Measurements from ENCODE around the gene LAGE3. TPM values are rescaled to one million over a fixed set of nuclear protein-coding genes. Genes with fewer than 3 reads are reported as not detected.

Gene LAGE3, protein sequence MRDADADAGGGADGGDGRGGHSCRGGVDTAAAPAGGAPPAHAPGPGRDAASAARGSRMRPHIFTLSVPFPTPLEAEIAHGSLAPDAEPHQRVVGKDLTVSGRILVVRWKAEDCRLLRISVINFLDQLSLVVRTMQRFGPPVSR
- polyA plus RNA-seq (ENCODE audit: insufficient read length in 3 of 3) = 10 to 100 TPM in 2 of 3 donors, 1 to 10 TPM in 1; 9.7 to 12.0 (median 10.8) TPM

- peak; percentile 43 to 68 (median 62) for DNase-seq (ENCODE audit: low read depth in 3 of 3, low spot score in 2 of 3)
Observed at GRCh38 chrX:154478728-154479622, at the start of gene LAGE3. TSS of gene LAGE3 (minus strand) at chrX:154479281. CDS start at chrX:154478915, 366 bp downstream.

DNA sequence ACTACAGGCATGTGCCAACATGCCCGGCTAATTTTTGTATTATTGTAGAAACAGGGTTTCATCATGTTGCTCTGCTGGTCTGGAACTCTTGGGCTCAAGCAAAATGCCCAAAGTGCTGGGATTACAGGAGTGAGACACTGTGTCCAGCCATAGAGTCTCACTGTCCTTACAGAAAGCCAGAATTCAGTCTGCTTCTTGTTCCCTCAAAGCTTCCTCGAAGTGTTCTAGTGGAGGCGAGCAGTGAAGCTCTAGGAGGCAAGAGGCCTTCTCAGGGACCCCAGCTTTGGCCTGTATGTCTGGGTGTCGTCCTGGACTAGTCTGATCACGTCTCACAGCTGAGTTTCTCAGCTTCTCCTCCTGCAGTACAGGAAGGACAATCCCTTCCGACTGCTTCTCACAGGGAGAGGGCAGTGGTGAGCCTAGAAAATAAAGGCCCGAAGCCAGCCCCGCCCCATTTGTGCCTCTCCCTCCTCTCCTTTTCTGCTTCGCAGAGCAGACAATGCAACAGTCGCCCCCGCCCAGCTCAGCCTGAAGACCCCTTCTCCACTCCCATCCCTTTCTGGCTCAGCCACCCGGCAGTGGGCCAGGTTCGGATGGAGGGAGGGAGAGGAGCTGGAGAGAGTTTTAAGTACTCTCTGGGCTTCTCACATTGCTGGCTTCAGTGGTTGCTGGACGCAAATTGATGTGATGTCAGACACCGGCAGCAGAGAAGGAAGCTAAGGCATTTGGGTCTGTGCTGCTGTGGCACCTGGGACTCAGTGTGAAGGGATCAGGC lies 48.0 kb upstream of the LAGE3 start:
- peak; percentile 57 to 64 (median 58) for DNase-seq (ENCODE audit: low read depth in 3 of 3, low spot score in 2 of 3)

GRCh38 chrX:154525606-154526490 lies 46.8 kb upstream of the LAGE3 start:
- no peak for DNase-seq (ENCODE audit: low read depth in 3 of 3, low spot score in 2 of 3)

DNA sequence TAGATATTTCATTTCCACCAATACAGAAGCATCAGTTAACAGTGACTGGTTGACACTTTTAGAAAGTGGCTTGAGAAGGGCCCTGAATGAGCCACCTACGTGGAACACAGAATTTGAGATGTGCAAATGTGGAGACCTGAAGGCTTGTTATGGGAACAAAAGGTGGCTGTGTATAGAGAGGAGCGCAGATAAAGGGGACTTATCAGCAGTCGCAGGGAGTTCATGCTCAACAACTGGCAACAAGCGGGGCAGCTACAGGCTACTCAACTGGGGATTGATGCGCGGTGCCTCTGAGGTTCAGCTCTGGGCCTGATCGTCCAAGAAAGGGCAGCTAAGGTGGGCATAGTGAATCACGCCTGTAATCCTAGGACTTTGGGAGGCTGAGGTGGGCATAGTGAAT lies 40.3 kb upstream of the LAGE3 start:
- no peak for DNase-seq (ENCODE audit: low read depth in 3 of 3, low spot score in 2 of 3)

DNA sequence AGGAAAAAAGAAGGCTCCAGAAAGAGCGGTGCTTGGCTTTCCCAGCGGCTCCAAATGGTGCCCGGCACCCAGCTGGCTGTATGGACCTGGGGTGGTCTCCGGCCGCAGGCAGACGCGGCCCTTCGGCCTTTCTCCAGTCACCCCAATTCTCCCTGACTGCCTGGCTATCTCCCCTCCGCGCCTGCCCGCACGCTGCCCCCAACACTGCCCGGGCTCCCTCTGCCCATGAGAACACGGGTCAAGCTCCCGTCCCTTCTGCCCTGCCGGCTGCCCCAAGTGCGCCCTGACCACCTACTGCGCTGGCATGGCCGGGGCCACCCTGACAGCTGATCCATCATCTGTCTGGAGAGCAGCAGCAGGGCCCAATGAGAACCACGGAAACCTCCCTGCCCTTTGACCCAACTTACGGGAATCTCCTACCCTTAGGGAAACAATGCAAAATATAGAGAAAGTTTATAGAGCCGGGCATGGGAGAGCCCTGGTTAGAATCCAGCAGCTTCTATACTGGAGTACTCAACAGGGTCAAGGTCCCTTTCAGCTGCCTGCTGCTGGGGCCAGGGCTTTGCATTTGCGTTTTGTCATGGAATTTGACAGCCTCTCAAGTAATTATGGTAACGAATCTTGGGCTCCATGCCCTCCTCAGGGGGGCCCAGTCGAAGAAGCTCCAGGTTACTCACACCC lies 38.2 kb upstream of the LAGE3 start:
- DNase-seq (ENCODE audit: low read depth in 3 of 3, low spot score in 2 of 3) = no peak

- DNase-seq (ENCODE audit: low read depth in 3 of 3, low spot score in 2 of 3) = peak in 2 of 3 donors; percentile 56 to 62
Observed at GRCh38 chrX:154516656-154517100, 37.6 kb upstream of the LAGE3 start.

DNA sequence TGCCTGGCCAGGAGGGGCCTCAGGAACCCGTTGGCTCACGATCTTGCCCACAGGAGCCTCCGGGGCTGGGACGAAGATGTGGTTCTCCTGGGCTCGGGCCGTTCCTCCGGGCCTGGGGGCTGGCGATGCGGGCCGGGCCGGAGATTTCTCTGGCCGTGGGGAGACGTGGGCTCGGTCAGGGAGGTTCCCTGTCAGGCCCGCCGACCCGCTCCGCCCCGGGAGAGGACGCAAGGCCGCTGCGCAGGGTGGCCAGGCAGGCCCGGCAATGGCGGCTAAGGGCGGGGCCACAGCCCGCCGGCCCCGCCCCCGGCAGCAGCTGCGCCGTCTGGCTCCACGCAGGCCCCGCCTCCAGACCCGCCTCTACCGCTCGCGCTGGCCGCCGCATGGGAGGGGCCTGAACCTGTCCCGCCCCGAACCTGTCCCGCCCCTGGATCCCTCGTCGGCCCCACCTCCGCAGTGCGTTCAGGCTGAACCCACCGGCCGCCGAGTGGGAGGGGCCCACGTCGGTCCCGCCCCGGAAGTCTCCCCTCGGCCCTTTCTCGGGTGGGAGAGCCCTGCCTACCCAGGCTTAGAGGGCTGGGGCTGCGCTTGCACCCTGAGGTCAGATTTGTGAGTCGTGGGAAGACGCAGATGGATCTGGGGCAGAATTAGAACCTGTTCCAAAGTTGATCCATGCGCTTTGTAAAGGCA lies 37.0 kb upstream of the LAGE3 start, which contains the start of gene FAM3A:
TSS of gene FAM3A (minus strand) at position 267 of the 690 bp plus-strand sequence. CDS start 460 bp downstream, outside the sequence.
- DNase-seq (ENCODE audit: low read depth in 3 of 3, low spot score in 2 of 3) = peak; percentile 36 to 73 (median 68)

GRCh38 chrX:154515090-154515965 lies 36.2 kb upstream of the LAGE3 start:
- DNase-seq (ENCODE audit: low read depth in 3 of 3, low spot score in 2 of 3) = no peak

GRCh38 chrX:154513716-154514115 lies 34.6 kb upstream of the LAGE3 start:
- no peak for DNase-seq (ENCODE audit: low read depth in 3 of 3, low spot score in 2 of 3)

DNA sequence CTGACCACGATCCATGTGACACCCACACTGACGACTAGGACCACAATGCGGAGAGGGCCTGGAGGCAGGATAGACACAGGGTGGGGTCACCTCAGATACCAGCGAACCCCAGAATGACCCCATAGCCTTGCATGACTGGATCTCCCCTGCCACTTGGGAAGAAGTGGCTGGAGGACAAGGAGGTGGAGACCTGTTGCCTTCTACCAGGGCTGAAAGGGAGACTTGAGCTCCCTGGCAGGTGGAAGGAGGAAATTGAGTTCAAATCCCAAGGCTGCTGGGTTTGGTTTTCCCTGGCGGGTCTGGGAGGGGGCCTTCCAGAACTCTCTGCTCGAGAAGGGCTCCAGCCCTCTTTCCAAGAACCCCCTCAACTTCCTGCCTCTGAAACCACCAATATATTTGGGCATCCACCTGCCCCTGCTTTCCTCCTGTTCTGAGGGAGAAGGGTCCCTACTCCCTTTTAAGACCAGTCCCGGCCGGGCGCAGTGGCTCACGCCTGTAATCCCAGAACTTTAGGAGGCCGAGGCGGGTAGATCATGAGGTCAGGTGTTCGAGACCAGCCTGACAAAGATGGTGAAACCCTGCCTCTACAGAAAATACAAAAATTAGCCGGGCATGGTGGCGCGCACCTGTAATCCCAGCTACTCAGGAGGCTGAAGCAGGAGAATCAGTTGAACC lies 33.9 kb upstream of the LAGE3 start:
- no peak for DNase-seq (ENCODE audit: low read depth in 3 of 3, low spot score in 2 of 3)

- no peak for DNase-seq (ENCODE audit: low read depth in 3 of 3, low spot score in 2 of 3)
Observed at GRCh38 chrX:154511761-154512160, 32.7 kb upstream of the LAGE3 start.

DNA sequence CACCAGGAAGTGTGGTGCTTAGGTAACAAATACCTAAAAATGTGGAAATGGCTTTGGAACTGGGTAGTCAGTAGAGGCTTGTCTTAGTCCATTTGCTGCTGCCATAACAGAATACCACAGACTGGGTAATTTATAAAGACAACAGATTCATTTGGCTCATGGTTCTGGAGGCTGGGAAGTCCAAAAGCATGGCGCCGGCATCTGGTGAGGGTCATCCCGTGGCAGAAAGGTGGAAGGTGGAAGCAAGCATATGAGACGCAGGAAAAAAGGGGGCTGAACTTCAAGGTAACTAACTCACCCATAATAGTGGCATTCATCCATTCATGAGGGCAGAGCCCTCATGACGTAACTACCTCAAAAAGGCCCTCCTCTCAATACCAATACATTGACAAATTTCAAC lies 30.4 kb upstream of the LAGE3 start:
- DNase-seq (ENCODE audit: low read depth in 3 of 3, low spot score in 2 of 3) = no peak

DNA sequence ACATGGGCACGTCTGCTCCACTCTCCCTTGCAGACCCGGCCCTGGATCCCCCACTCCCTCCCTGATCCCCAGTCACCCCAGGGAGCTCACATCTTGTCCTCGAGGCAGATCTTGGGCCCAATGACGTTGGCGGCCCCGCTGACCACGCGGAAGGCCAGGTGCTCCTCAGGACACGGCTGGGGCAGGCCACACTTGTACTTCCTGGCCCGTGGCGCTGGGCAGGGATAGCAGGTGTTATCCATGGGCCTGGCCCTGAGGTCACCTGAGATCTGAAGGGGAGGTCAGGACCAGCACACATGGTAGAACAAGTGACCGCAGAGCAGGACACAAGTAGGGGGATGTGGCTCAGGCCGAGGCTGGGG lies 29.3 kb upstream of the LAGE3 start:
- no peak for DNase-seq (ENCODE audit: low read depth in 3 of 3, low spot score in 2 of 3)

- DNase-seq (ENCODE audit: low read depth in 3 of 3, low spot score in 2 of 3) = no peak
Observed at GRCh38 chrX:154507673-154508383, 28.7 kb upstream of the LAGE3 start.

DNA sequence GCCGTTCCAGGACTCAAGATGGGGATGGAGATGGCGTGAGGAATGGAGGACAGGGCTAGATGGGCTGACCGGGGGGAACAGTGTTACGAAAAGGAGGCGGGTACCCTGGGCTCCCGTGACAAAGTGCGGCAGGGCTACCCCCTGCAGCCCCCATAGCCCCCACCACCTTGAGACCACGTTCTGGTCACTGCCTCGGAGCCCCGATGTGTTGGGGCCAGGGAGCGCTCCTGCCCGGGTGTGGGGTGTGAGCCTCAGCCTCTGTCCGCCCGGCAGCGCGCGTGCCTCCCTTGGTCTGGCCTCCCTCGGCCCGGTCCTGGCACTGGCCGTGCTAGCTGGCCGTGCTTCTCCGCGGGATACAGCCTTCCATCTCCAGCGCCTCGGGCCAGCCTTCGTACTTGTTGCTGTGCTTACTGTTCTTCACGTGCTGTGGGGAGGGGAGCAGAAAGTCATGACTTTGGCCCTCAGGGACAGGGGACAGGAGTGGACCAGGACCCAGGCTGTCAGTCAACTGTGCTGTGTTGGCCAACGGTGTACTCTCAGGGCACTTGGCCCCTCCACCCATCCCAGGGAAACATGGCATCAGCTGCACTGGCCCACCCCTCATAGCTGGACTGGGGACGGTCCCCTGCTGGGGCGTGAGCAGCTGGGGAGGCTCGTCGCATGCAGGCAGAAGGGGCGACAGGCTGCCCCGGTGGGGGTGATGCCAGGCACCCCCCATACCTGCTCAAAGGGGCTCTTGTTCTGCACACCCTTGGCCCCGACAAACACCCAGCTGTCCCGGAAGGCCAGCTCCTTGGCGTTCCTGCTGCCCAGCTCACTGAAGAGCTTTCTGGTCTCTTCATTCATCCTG lies 27.6 kb upstream of the LAGE3 start:
- DNase-seq (ENCODE audit: low read depth in 3 of 3, low spot score in 2 of 3) = no peak

DNA sequence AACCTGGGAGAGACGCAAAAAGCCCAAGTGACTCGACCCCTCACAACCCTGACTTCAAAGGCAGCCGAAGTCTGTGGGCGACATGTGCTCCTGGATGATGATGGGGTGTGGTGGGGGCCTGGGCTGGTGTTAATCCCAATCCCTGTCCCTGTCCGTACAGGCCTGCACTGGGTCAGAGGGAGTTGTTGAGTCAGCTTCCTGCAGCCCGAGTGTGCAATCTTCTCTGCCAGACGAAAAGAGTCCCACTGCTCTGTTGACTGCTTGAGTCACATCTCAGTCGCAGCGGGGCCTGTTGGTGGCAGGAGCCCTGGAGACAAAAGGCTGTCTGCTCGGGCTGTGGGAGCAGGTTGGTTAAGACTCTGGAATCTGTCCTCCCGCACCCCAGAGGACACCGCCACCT lies 26.7 kb upstream of the LAGE3 start:
- DNase-seq (ENCODE audit: low read depth in 3 of 3, low spot score in 2 of 3) = no peak
